HUDEP-2 (cell line): ENCODE data around the gene PLCB2.
A peak's percentile ranks its signal among the peaks of the same experiment; 100 is the strongest.

Source experiments
- DNase-seq, 76 experiments: peaks; one replicate each; lab custom pipeline; 2025; ENCODE audit not compliant: unreplicated experiment in 76 of 76; lab: John Stamatoyannopoulos, UW

PLCB2 gene

GRCh38 chr15:40252141-40252437 lies 55.6 kb downstream of the PLCB2 start:
- no peak for DNase-seq

GRCh38 chr15:40251486-40252140 lies 56.1 kb downstream of the PLCB2 start:
- DNase-seq = no peak

GRCh38 chr15:40250771-40251483 lies 56.8 kb downstream of the PLCB2 start:
- no peak for DNase-seq

GRCh38 chr15:40250304-40250656 lies 57.5 kb downstream of the PLCB2 start:
- DNase-seq = no peak

- peak in 4 of 76 experiments; percentile 6 to 28 (median 10) for DNase-seq
Measured at GRCh38 chr15:40249477-40250303, 58.0 kb downstream of the PLCB2 start.

- DNase-seq = no peak
Measured at GRCh38 chr15:40248006-40248783, 59.5 kb downstream of the PLCB2 start.

- peak in 31 of 76 experiments; percentile 4 to 50 (median 26) for DNase-seq
Measured at GRCh38 chr15:40247406-40247971, 60.2 kb downstream of the PLCB2 start.

GRCh38 chr15:40246496-40247280 lies 61.0 kb downstream of the PLCB2 start:
- no peak for DNase-seq

- DNase-seq = no peak
Measured at GRCh38 chr15:40245666-40246450, 61.9 kb downstream of the PLCB2 start.

GRCh38 chr15:40244961-40245523 lies 62.7 kb downstream of the PLCB2 start:
- DNase-seq = no peak

GRCh38 chr15:40243126-40243810 lies 64.5 kb downstream of the PLCB2 start:
- DNase-seq = peak in 62 of 76 experiments; percentile 10 to 74 (median 40)

- no peak for DNase-seq
Measured at GRCh38 chr15:40242601-40243000, 65.1 kb downstream of the PLCB2 start.

- no peak for DNase-seq
Measured at GRCh38 chr15:40242213-40242599, 65.5 kb downstream of the PLCB2 start.

GRCh38 chr15:40241269-40242212 lies 66.2 kb downstream of the PLCB2 start:
- no peak for DNase-seq

GRCh38 chr15:40240619-40241221 lies 67.0 kb downstream of the PLCB2 start:
- DNase-seq = no peak

- DNase-seq = no peak
Measured at GRCh38 chr15:40239693-40240618, 67.8 kb downstream of the PLCB2 start.
